ENCODE measurements around the gene NR4A3. TPM values are rescaled to one million over a fixed set of nuclear protein-coding genes. Genes with fewer than 3 reads are reported as not detected.

The NR4A3 gene
- total and polyA plus RNA-seq, 9 of the 15 experiments (the other 6 are each of a cell fraction or from before 2014, with no cell fraction given): 0.04 to 0.07 TPM; not detected in 7

DNA sequence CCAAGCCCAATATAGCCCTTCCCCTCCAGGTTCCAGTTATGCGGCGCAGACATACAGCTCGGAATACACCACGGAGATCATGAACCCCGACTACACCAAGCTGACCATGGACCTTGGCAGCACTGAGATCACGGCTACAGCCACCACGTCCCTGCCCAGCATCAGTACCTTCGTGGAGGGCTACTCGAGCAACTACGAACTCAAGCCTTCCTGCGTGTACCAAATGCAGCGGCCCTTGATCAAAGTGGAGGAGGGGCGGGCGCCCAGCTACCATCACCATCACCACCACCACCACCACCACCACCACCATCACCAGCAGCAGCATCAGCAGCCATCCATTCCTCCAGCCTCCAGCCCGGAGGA is 6.3 kb downstream of the NR4A3 start (continued):
- no peak for TF ChIP-seq HNRNPH1 (optimal IDR thresholded peaks at IDR 0.05; ENCODE audit: low read depth, low read length)
- TF ChIP-seq, protein P1, sequence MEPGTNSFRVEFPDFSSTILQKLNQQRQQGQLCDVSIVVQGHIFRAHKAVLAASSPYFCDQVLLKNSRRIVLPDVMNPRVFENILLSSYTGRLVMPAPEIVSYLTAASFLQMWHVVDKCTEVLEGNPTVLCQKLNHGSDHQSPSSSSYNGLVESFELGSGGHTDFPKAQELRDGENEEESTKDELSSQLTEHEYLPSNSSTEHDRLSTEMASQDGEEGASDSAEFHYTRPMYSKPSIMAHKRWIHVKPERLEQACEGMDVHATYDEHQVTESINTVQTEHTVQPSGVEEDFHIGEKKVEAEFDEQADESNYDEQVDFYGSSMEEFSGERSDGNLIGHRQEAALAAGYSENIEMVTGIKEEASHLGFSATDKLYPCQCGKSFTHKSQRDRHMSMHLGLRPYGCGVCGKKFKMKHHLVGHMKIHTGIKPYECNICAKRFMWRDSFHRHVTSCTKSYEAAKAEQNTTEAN (CRISPR knock-in tag; IDR thresholded peaks at IDR 0.05): no peak
- TF ChIP-seq, protein P2, sequence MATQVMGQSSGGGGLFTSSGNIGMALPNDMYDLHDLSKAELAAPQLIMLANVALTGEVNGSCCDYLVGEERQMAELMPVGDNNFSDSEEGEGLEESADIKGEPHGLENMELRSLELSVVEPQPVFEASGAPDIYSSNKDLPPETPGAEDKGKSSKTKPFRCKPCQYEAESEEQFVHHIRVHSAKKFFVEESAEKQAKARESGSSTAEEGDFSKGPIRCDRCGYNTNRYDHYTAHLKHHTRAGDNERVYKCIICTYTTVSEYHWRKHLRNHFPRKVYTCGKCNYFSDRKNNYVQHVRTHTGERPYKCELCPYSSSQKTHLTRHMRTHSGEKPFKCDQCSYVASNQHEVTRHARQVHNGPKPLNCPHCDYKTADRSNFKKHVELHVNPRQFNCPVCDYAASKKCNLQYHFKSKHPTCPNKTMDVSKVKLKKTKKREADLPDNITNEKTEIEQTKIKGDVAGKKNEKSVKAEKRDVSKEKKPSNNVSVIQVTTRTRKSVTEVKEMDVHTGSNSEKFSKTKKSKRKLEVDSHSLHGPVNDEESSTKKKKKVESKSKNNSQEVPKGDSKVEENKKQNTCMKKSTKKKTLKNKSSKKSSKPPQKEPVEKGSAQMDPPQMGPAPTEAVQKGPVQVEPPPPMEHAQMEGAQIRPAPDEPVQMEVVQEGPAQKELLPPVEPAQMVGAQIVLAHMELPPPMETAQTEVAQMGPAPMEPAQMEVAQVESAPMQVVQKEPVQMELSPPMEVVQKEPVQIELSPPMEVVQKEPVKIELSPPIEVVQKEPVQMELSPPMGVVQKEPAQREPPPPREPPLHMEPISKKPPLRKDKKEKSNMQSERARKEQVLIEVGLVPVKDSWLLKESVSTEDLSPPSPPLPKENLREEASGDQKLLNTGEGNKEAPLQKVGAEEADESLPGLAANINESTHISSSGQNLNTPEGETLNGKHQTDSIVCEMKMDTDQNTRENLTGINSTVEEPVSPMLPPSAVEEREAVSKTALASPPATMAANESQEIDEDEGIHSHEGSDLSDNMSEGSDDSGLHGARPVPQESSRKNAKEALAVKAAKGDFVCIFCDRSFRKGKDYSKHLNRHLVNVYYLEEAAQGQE (IDR thresholded peaks at IDR 0.05; ENCODE audit: borderline replicate concordance): no peak
- TF ChIP-seq, protein P2 (CRISPR knock-in tag; IDR thresholded peaks at IDR 0.05; ENCODE audit: low read depth): no peak
